Measurements from ENCODE around the gene ADAM12.

Gene ADAM12

GRCh38 chr10:126126023-126126422, 262.3 kb downstream of the ADAM12 start:
- no peaks in the 10 kb centered on the region for H3K36me3 Mint-ChIP-seq (ENCODE audit: low read depth)
- H3K9me3 Mint-ChIP-seq, result no peaks in the 10 kb centered on the region
- no peak overlapping the region for H3K27ac Mint-ChIP-seq
- H3K4me1 Mint-ChIP-seq (ENCODE audit: low read depth), result no peaks in the 10 kb centered on the region
- H3K27me3 Mint-ChIP-seq (ENCODE audit: low read depth), result no peaks in the 10 kb centered on the region
- no peak overlapping the region for H3K4me3 Mint-ChIP-seq
- DNase-seq (ENCODE audit: low spot score), result no peak

- Mint-ChIP-seq H3K4me3 (no peak overlapping the region), H3K36me3 (ENCODE audit: low read depth) (no peaks in the 10 kb centered on the region), H3K27ac (no peak overlapping the region), H3K9me3 (no peaks in the 10 kb centered on the region), H3K27me3 (ENCODE audit: low read depth) (no peaks in the 10 kb centered on the region), H3K4me1 (ENCODE audit: low read depth) (no peaks in the 10 kb centered on the region)
- no peak for DNase-seq (ENCODE audit: low spot score)
Observed at GRCh38 chr10:126124668-126125349, 263.5 kb downstream of the ADAM12 start.

- Mint-ChIP-seq H3K4me3 (no peak overlapping the region), H3K4me1 (ENCODE audit: low read depth) (no peaks in the 10 kb centered on the region), H3K27ac (no peak overlapping the region), H3K9me3 (no peaks in the 10 kb centered on the region), H3K27me3 (ENCODE audit: low read depth) (no peaks in the 10 kb centered on the region), H3K36me3 (ENCODE audit: low read depth) (no peaks in the 10 kb centered on the region)
- no peak for DNase-seq (ENCODE audit: low spot score)
Observed at GRCh38 chr10:126124046-126124445, 264.2 kb downstream of the ADAM12 start.

- H3K4me3 Mint-ChIP-seq, result no peak overlapping the region
- H3K27ac Mint-ChIP-seq, result no peak overlapping the region
- H3K9me3 Mint-ChIP-seq, result no peaks in the 10 kb centered on the region
- H3K4me1 Mint-ChIP-seq (ENCODE audit: low read depth), result no peaks in the 10 kb centered on the region
- no peaks in the 10 kb centered on the region for H3K36me3 Mint-ChIP-seq (ENCODE audit: low read depth)
- DNase-seq (ENCODE audit: low spot score), result no peak
- H3K27me3 Mint-ChIP-seq (ENCODE audit: low read depth), result no peaks in the 10 kb centered on the region
Observed at GRCh38 chr10:126123466-126123865, 264.8 kb downstream of the ADAM12 start.

DNA sequence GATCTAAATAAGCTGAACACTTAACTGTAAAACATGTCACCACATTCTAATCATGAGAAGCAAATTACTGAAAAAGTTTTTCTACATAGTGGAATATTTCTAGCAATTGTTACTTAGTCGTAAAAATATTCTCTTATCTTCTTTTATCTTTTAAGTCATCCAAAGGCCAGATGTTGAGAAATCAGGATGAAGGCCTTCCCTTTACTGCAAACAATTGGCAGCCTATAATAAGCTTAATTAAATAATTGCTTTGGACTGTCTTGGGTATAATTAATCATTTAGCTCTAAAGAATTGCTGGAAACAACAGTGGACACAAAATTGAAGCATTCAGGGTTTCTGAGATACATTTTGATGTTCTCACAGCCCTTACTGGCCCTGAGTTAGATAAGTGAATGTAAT, 265.4 kb downstream of the ADAM12 start:
- no peaks in the 10 kb centered on the region for H3K27me3 Mint-ChIP-seq (ENCODE audit: low read depth)
- H3K4me1 Mint-ChIP-seq (ENCODE audit: low read depth), result no peaks in the 10 kb centered on the region
- no peaks in the 10 kb centered on the region for H3K9me3 Mint-ChIP-seq
- no peaks in the 10 kb centered on the region for H3K36me3 Mint-ChIP-seq (ENCODE audit: low read depth)
- H3K27ac Mint-ChIP-seq, result no peak overlapping the region
- DNase-seq (ENCODE audit: low spot score), result no peak
- no peak overlapping the region for H3K4me3 Mint-ChIP-seq

DNA sequence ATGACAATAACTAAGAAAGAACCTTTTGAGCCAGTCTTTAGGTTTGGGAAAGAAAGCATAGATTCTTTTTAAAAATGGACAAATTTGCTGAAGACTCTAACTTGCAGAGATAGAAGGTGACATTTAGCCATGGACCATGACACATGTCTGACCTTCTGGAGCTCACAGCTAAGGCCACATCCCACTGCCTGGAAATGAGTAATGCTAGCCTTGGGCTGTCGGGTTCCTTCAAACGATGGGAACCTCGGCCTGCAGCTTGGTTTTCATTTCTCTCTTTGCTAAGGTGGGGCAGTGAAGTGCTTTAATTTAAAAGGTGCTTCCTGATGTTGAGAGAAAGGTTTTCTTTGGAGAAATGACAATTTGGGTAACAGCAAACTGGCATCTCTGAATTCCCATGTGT, 268.7 kb downstream of the ADAM12 start:
- Mint-ChIP-seq H3K27ac (no peak overlapping the region), H3K9me3 (no peaks in the 10 kb centered on the region), H3K27me3 (ENCODE audit: low read depth) (no peaks in the 10 kb centered on the region), H3K36me3 (ENCODE audit: low read depth) (no peaks in the 10 kb centered on the region), H3K4me1 (ENCODE audit: low read depth) (no peaks in the 10 kb centered on the region), H3K4me3 (no peak overlapping the region)
- DNase-seq (ENCODE audit: low spot score), result no peak

DNA sequence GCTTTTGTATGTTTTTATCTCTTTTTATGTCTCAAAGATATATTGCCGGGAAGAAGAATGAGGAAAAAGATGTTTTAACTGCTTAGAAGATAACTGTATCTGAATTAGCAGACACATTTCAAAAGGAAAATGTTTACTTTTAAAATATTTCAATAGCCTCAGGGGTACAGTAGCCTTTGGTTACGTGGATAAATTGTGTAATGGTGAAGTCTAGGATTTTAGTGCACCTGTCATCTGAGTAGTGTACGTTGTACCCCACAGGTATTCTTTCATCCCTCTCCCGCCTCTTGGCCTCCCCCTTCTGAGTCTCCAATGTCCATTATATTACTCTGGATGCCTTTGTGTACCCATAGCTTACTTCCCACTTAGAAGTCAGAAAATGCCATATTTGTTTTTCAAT, 269.8 kb downstream of the ADAM12 start:
- H3K27ac Mint-ChIP-seq, result no peak overlapping the region
- H3K36me3 Mint-ChIP-seq (ENCODE audit: low read depth), result no peaks in the 10 kb centered on the region
- no peak for DNase-seq (ENCODE audit: low spot score)
- no peak overlapping the region for H3K4me3 Mint-ChIP-seq
- H3K27me3 Mint-ChIP-seq (ENCODE audit: low read depth), result no peaks in the 10 kb centered on the region
- H3K4me1 Mint-ChIP-seq (ENCODE audit: low read depth), result no peaks in the 10 kb centered on the region
- no peaks in the 10 kb centered on the region for H3K9me3 Mint-ChIP-seq

DNA sequence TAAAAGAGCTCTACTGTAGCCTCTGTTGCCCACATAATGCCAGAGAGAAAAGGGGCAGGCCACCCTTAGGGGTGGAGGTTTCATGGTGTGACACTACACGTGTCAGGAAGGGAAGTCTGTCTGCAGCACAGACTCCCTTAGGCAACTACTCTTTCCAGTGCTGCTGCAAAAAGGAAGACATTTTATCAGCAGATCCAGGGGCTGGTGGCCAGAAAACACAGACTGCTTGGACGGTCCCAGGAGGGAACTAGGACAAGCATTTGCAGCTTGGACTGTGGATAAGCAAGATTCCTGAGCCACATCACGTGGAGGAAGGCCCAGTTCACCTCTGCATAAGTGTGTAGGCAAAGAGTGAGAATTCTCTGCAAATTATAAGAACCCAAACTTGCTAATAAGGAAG, 271.1 kb downstream of the ADAM12 start:
- Mint-ChIP-seq H3K36me3 (ENCODE audit: low read depth) (no peaks in the 10 kb centered on the region), H3K4me3 (no peak overlapping the region), H3K4me1 (ENCODE audit: low read depth) (no peaks in the 10 kb centered on the region), H3K27ac (no peak overlapping the region), H3K27me3 (ENCODE audit: low read depth) (no peaks in the 10 kb centered on the region), H3K9me3 (no peaks in the 10 kb centered on the region)
- DNase-seq (ENCODE audit: low spot score), result no peak

DNA sequence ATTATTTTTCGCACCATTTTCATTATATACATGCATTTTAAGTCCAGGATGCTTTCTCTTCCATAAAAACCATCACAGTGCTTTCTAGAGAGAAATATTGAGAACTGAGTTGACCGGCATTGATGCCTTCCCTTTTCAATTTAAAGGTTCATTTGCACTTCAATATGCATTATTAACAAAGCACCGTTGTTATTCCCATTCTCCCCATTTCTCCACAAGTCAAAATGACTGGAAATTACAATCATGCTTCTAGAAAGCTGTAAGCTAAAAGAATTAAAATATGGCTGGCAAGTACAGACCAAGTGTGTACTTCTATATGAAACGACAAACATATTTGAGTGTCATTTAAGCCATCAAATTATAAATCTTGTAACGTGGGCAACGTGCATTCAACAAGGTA, 272.4 kb downstream of the ADAM12 start:
- Mint-ChIP-seq H3K27me3 (ENCODE audit: low read depth) (no peaks in the 10 kb centered on the region), H3K27ac (no peak overlapping the region), H3K36me3 (ENCODE audit: low read depth) (no peaks in the 10 kb centered on the region), H3K4me3 (no peak overlapping the region), H3K9me3 (no peaks in the 10 kb centered on the region), H3K4me1 (ENCODE audit: low read depth) (no peaks in the 10 kb centered on the region)
- no peak for DNase-seq (ENCODE audit: low spot score)

- H3K27ac Mint-ChIP-seq, result no peak overlapping the region
- H3K4me3 Mint-ChIP-seq, result no peak overlapping the region
- H3K4me1 Mint-ChIP-seq (ENCODE audit: low read depth), result no peaks in the 10 kb centered on the region
- no peaks in the 10 kb centered on the region for H3K36me3 Mint-ChIP-seq (ENCODE audit: low read depth)
- no peaks in the 10 kb centered on the region for H3K27me3 Mint-ChIP-seq (ENCODE audit: low read depth)
- no peak for DNase-seq (ENCODE audit: low spot score)
- no peaks in the 10 kb centered on the region for H3K9me3 Mint-ChIP-seq
Observed at GRCh38 chr10:126114884-126115555, 273.3 kb downstream of the ADAM12 start.

GRCh38 chr10:126111516-126111915, 276.8 kb downstream of the ADAM12 start:
- no peak for DNase-seq (ENCODE audit: low spot score)
- Mint-ChIP-seq H3K4me3 (no peak overlapping the region), H3K27ac (no peak overlapping the region), H3K36me3 (ENCODE audit: low read depth) (no peaks in the 10 kb centered on the region), H3K27me3 (ENCODE audit: low read depth) (no peaks in the 10 kb centered on the region), H3K9me3 (no peaks in the 10 kb centered on the region), H3K4me1 (ENCODE audit: low read depth) (no peaks in the 10 kb centered on the region)

DNA sequence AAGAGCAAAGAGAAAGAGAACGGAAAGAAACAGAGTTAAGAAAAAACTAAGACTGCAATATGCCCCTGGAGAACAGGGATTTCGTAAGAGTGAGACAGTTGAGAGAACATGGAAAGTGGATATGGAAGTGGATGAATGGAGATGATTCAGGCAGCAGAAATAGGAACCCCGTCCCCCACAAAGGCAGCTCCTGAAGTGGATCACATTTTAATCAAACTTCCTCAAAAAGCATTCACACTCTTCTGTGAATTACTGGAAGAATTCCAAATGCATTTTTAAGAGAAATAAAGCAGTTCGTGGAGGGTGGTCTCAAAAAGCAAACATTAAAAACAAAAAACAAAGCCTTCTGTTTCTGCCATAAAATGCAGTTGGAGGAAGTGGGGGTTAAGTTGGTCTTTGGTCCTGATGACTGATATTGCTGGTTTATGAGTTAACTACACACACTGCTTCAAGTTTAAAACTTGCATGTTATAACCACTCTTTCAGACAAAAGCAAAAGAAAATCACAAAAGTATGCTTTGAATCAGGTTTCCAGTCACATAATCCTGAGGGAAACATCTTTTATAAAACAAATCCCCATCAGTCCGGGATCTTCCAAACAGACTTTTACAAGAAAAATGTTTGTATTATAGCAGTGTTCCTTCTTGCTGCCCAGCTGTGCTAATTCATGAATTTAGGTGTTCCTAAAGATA, 277.6 kb downstream of the ADAM12 start:
- no peak overlapping the region for H3K27ac Mint-ChIP-seq
- H3K27me3 Mint-ChIP-seq (ENCODE audit: low read depth), result no peaks in the 10 kb centered on the region
- H3K4me1 Mint-ChIP-seq (ENCODE audit: low read depth), result no peaks in the 10 kb centered on the region
- no peak overlapping the region for H3K4me3 Mint-ChIP-seq
- H3K9me3 Mint-ChIP-seq, result no peaks in the 10 kb centered on the region
- no peaks in the 10 kb centered on the region for H3K36me3 Mint-ChIP-seq (ENCODE audit: low read depth)
- no peak for DNase-seq (ENCODE audit: low spot score)

DNA sequence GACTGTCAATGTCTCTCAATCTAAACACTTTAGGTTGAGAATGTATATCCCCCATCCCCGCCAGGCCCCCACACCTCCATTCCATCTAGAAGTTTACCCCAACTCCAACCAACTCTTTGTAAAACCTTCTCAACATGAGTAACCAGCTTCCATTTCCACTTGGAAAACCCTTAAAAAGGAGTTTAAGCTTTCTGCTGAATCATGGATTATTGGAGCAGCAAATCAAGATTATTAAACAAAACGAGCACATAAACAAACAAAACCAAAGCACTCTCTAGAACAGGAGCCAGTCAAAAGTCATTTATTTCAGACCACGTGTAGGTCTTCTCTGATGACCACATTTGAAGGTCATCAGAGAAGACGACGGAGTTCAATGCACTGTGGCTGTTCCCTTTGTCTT, 278.4 kb downstream of the ADAM12 start:
- H3K9me3 Mint-ChIP-seq, result no peaks in the 10 kb centered on the region
- no peaks in the 10 kb centered on the region for H3K27me3 Mint-ChIP-seq (ENCODE audit: low read depth)
- H3K36me3 Mint-ChIP-seq (ENCODE audit: low read depth), result no peaks in the 10 kb centered on the region
- H3K27ac Mint-ChIP-seq, result no peak overlapping the region
- no peaks in the 10 kb centered on the region for H3K4me1 Mint-ChIP-seq (ENCODE audit: low read depth)
- no peak overlapping the region for H3K4me3 Mint-ChIP-seq
- no peak for DNase-seq (ENCODE audit: low spot score)

DNA sequence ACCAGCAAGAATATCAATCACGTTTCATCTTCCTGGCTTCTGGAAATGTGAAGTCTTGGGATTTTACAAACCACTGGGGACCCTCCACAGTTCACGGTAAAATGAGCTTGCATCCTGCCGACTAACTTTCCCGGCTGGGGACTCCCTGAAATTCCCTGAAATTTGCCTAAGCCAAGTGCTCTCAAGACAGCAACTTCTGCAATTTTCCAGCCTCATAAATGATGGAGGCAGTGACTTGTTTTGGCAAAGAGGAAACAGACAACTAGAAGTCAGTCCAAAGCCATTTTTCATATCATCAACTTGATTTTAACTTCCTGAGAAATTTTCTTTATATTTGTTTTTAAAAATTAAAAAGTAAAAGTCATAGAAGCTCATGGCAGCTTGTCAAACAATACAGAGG, 279.6 kb downstream of the ADAM12 start:
- DNase-seq (ENCODE audit: low spot score), result no peak
- no peaks in the 10 kb centered on the region for H3K4me1 Mint-ChIP-seq (ENCODE audit: low read depth)
- no peak overlapping the region for H3K4me3 Mint-ChIP-seq
- no peaks in the 10 kb centered on the region for H3K36me3 Mint-ChIP-seq (ENCODE audit: low read depth)
- no peaks in the 10 kb centered on the region for H3K27me3 Mint-ChIP-seq (ENCODE audit: low read depth)
- no peaks in the 10 kb centered on the region for H3K9me3 Mint-ChIP-seq
- H3K27ac Mint-ChIP-seq, result no peak overlapping the region
